Measurements from ENCODE around the gene SPATA46.

The SPATA46 gene

DNA sequence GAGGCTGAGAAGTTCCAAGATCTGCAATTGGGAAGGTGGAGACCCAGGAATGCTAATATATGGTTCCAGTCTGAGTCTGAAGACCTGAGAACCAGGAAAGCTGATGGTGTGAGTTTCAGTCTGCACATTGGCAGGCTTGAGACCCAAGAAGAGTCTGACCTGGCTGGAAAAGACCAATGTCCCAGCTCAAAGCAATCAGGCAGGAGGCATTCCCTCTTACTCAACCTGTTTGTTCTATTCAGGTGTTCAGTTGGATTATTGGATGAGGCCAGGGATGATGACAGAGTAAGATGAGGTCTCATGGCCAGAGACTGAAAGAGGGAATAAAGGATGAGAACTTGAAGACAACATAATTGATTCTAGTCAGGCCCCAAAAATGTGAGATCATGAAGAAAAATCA, 50.1 kb downstream of the SPATA46 start:
- H3K36me3 ChIP-seq, result no peaks in the 10 kb centered on the region
- H3K9me3 ChIP-seq, result no peaks in the 10 kb centered on the region
- no peak overlapping the region for H3K4me3 ChIP-seq
- TF ChIP-seq Cebpa-rat (IDR thresholded peaks at IDR 0.05), result no peak
- no peaks in the 10 kb centered on the region for H3K4me1 ChIP-seq
- no peak overlapping the region for H3K27ac ChIP-seq
- H3K9ac ChIP-seq, result no peak overlapping the region
- H4K20me1 ChIP-seq, result no peaks in the 10 kb centered on the region
- H3K27me3 ChIP-seq, result no peaks in the 10 kb centered on the region
- H3K4me2 ChIP-seq, result no peak overlapping the region

DNA sequence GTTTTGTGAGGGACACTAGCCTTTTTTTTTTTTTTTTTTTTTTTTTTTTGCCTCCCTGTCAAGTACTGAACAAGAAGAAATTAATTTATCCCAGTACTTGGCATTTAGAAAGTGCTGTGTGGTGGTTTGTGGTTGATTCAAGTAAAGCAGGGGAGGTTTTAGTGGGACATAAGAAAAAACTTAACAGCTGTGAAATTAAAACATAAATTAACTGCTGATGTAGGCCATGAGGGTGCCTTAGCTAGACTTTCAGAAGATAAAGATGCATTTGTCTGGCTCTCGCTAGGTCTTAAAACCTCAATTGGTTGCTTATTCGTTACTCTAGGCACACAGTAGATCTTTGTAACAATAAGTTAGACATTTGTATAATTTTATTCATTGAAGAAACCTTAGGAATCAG, 52.3 kb downstream of the SPATA46 start:
- H3K9ac ChIP-seq, result no peak overlapping the region
- no peak for TF ChIP-seq Cebpa-rat (IDR thresholded peaks at IDR 0.05)
- no peaks in the 10 kb centered on the region for H3K9me3 ChIP-seq
- H3K27ac ChIP-seq, result no peak overlapping the region
- H3K4me1 ChIP-seq, result no peaks in the 10 kb centered on the region
- H4K20me1 ChIP-seq, result no peaks in the 10 kb centered on the region
- H3K36me3 ChIP-seq, result no peaks in the 10 kb centered on the region
- no peak overlapping the region for H3K4me2 ChIP-seq
- H3K27me3 ChIP-seq, result no peaks in the 10 kb centered on the region
- H3K4me3 ChIP-seq, result no peak overlapping the region
